H1 (cell line): ENCODE results near the gene TPH2. TPM values are rescaled to one million over a fixed set of nuclear protein-coding genes. Genes with fewer than 3 reads are reported as not detected.

Source experiments
- CTCF ChIA-PET: fragments of 300-600 bp; sonication (Branson Sonifier 250); formaldehyde crosslinking; loops from one replicate; lab custom pipeline; 2021; ENCODE audit not compliant: partially characterized antibody; lab: Charles Lee
- POLR2A ChIA-PET: fragments of 300-600 bp; sonication (Branson Sonifier 250); formaldehyde crosslinking; loops from one replicate; lab custom pipeline; 2021; ENCODE audit warnings: inconsistent platforms; ENCODE audit not compliant: partially characterized antibody; lab: Charles Lee
- DNase-seq, 2 experiments: peaks; one replicate each; pipeline versions ENCODE4 v3.0.0 to v3.0.0-alpha.2; 2010 to 2022; ENCODE audit warnings: low spot score in 2 of 2, low read depth in 1 of 2, mixed read lengths in 1 of 2
- FAIRE-seq: peaks from 2 replicates; lab custom pipeline; 2011; peaks lifted over from hg19 to GRCh38; lab: Jason Lieb, UNC
- H2AFZ ChIP-seq: 2 replicates; pipeline ENCODE4 v1.8.1; 2012; ENCODE audit warnings: low read length, inconsistent platforms
- H2AK5ac ChIP-seq: 2 replicates; pipeline ENCODE4 v1.6.1; 2013; ENCODE audit warnings: low read depth, low read length
- H2BK120ac ChIP-seq: replicated peaks from 2 replicates; pipeline ENCODE3; 2013; ENCODE audit warnings: low read depth, low read length, inconsistent platforms
- H2BK12ac ChIP-seq: 2 replicates; pipeline ENCODE4 v1.6.1; 2013; ENCODE audit warnings: low read depth, low read length
- H2BK15ac ChIP-seq: 2 replicates; pipeline ENCODE4 v1.6.1; 2013; ENCODE audit warnings: low read length
- H2BK20ac ChIP-seq: 2 replicates; pipeline ENCODE4 v1.6.1; 2013; ENCODE audit warnings: low read length
- H2BK5ac ChIP-seq: 2 replicates; pipeline ENCODE4 v1.6.1; 2013; ENCODE audit warnings: low read depth, low read length
- H3K14ac ChIP-seq: 2 replicates; pipeline ENCODE4 v1.6.1; 2013; ENCODE audit warnings: inconsistent platforms; ENCODE audit not compliant: insufficient read length
- H3K18ac ChIP-seq: 2 replicates; pipeline ENCODE4 v1.6.1; 2013; ENCODE audit warnings: low read length; ENCODE audit errors: extremely low read depth
- H3K23ac ChIP-seq: 2 replicates; pipeline ENCODE4 v1.6.1; 2013; ENCODE audit warnings: inconsistent platforms; ENCODE audit not compliant: insufficient read length
- H3K23me2 ChIP-seq: 2 replicates; pipeline ENCODE4 v1.6.1; 2013; ENCODE audit warnings: low read depth, low read length
- H3K27ac ChIP-seq: 2 replicates; pipeline ENCODE4 v1.6.1; 2011; ENCODE audit warnings: low read depth, low read length, inconsistent platforms
- H3K27me3 ChIP-seq, 4 experiments: replicated peaks in 1 of 4; 1 replicate in 1 of 4; 2 replicates in 3 of 4; pipeline versions ENCODE4 v1.6.1 to v1.8.1; 2011 to 2013; ENCODE audit warnings: low read length in 3 of 4, mild to moderate bottlenecking in 3 of 4, inconsistent platforms in 2 of 4, mixed read lengths in 2 of 4, moderate library complexity in 1 of 4; ENCODE audit not compliant: control insufficient read depth in 3 of 4, insufficient read depth in 3 of 4; ENCODE audit errors: extremely low read depth in 1 of 4
- H3K36me3 ChIP-seq, 4 experiments: 2 replicates each; pipeline versions ENCODE4 v1.6.1 to v1.8.1; 2011 to 2013; ENCODE audit warnings: mild to moderate bottlenecking in 4 of 4, low read length in 3 of 4, moderate library complexity in 2 of 4, control low read depth in 1 of 4, inconsistent platforms in 1 of 4; ENCODE audit not compliant: insufficient read depth in 4 of 4, control insufficient read depth in 2 of 4
- H3K4ac ChIP-seq: replicated peaks from 2 replicates; pipeline ENCODE3; 2013; ENCODE audit warnings: low read length, low read depth, mixed read lengths, inconsistent platforms; ENCODE audit not compliant: insufficient read length
- H3K4me1 ChIP-seq, 4 experiments: replicated peaks in 1 of 4; 1 replicate in 1 of 4; 2 replicates in 3 of 4; pipeline versions ENCODE4 v1.6.1 to v1.8.1; 2011 to 2013; ENCODE audit warnings: low read length in 3 of 4, inconsistent platforms in 2 of 4, mixed read lengths in 1 of 4; ENCODE audit not compliant: insufficient read depth in 4 of 4, control insufficient read depth in 3 of 4
- H3K4me2 ChIP-seq, 2 experiments: 2 replicates each; pipeline versions ENCODE4 v1.6.1 to v1.8.1; 2011 to 2013; ENCODE audit warnings: low read depth in 2 of 2, low read length in 2 of 2, control low read depth in 1 of 2, inconsistent platforms in 1 of 2, mild to moderate bottlenecking in 1 of 2; ENCODE audit not compliant: insufficient read depth in 1 of 2
- H3K4me3 ChIP-seq, 4 experiments: fragments of 200-600, 300-600 bp in 1 of 4; sonication (generic), shearing (Covaris generic), sonication (Bioruptor Twin) in 1 of 4; 2 replicates each; pipeline versions ENCODE4 v1.5.1 to v1.8.1; 2011 to 2016; ENCODE audit warnings: low read length in 4 of 4, low read depth in 3 of 4, control low read depth in 2 of 4, inconsistent platforms in 2 of 4, mild to moderate bottlenecking in 2 of 4, mixed read lengths in 1 of 4, moderate library complexity in 1 of 4; ENCODE audit not compliant: insufficient read depth in 2 of 4; ENCODE audit errors: extremely low read depth in 1 of 4
- H3K56ac ChIP-seq: replicated peaks from 2 replicates; pipeline ENCODE3; 2013; ENCODE audit warnings: low read depth, mild to moderate bottlenecking, mixed read lengths, low read length, inconsistent platforms; ENCODE audit not compliant: insufficient read length
- H3K79me1 ChIP-seq: 2 replicates; pipeline ENCODE4 v1.6.1; 2013; ENCODE audit warnings: low read depth, low read length, control low read depth
- H3K79me2 ChIP-seq, 2 experiments: 2 replicates each; pipeline versions ENCODE4 v1.6.1 to v1.8.1; 2012 to 2013; ENCODE audit warnings: low read length in 2 of 2, mild to moderate bottlenecking in 2 of 2, inconsistent platforms in 1 of 2; ENCODE audit not compliant: insufficient read depth in 2 of 2, control insufficient read depth in 1 of 2
- H3K9ac ChIP-seq, 4 experiments: replicated peaks in 1 of 4; 1 replicate in 1 of 4; 2 replicates in 3 of 4; pipeline versions ENCODE4 v1.6.1 to v1.8.1; 2011 to 2013; ENCODE audit warnings: low read depth in 3 of 4, low read length in 3 of 4, control low read depth in 2 of 4, mild to moderate bottlenecking in 2 of 4, moderate library complexity in 2 of 4, inconsistent platforms in 1 of 4; ENCODE audit errors: extremely low read depth in 1 of 4
- H3K9me3 ChIP-seq, 2 experiments: 2 replicates each; pipeline versions ENCODE4 v1.6.1 to v1.8.1; 2012 to 2013; ENCODE audit warnings: mild to moderate bottlenecking in 2 of 2, moderate library complexity in 2 of 2, control low read depth in 1 of 2, inconsistent platforms in 1 of 2, low read depth in 1 of 2, low read length in 1 of 2, mixed read lengths in 1 of 2; ENCODE audit not compliant: insufficient read depth in 2 of 2
- H4K20me1 ChIP-seq, 2 experiments: replicated peaks in 1 of 2; 2 replicates each; pipeline versions ENCODE3 to v1.8.1; 2011 to 2013; ENCODE audit warnings: inconsistent platforms in 2 of 2, low read length in 2 of 2, mild to moderate bottlenecking in 1 of 2; ENCODE audit not compliant: insufficient read depth in 2 of 2, control insufficient read depth in 1 of 2
- H4K5ac ChIP-seq: 2 replicates; pipeline ENCODE4 v1.6.1; 2013; ENCODE audit warnings: low read length, low read depth, mixed read lengths, inconsistent platforms; ENCODE audit not compliant: insufficient read length
- H4K8ac ChIP-seq: 2 replicates; pipeline ENCODE4 v1.8.0; 2013; ENCODE audit warnings: mild to moderate bottlenecking, moderate library complexity, low read length, inconsistent platforms; ENCODE audit not compliant: insufficient read depth; ENCODE audit errors: extremely low read depth
- H4K91ac ChIP-seq: replicated peaks from 2 replicates; pipeline ENCODE3; 2013; ENCODE audit warnings: low read length, mixed read lengths, inconsistent platforms; ENCODE audit not compliant: insufficient read length
- CHD2 ChIP-seq: IDR thresholded peaks from 2 replicates; pipeline ENCODE4 v1.6.1; 2012; ENCODE audit warnings: low read length, improper control_type of control experiment
- CREB1 ChIP-seq: IDR thresholded peaks from 2 replicates; pipeline ENCODE4 v1.6.1; 2012; ENCODE audit warnings: inconsistent platforms
- KDM5A ChIP-seq: fragments of 200-600 bp; IDR thresholded peaks from 2 replicates; pipeline ENCODE4 v1.7.1; 2012; ENCODE audit warnings: mild to moderate bottlenecking, low read length, inconsistent platforms, mixed read lengths
- PHF8 ChIP-seq: fragments of 200-600 bp; sonication (generic); conservative IDR thresholded peaks from 2 replicates; pipeline ENCODE4 v1.7.1; 2012; ENCODE audit warnings: low read depth, mild to moderate bottlenecking, inconsistent platforms, low read length, moderate library complexity
- POLR2A ChIP-seq, 2 experiments: IDR thresholded peaks; 1 replicate in 1 of 2; 2 replicates in 1 of 2; pipeline ENCODE4 v1.6.1; 2011; ENCODE audit warnings: low read depth in 2 of 2, low read length in 2 of 2, mild to moderate bottlenecking in 2 of 2; ENCODE audit errors: control extremely low read depth in 1 of 2
- RNF2 ChIP-seq: fragments of 200-900, 300-1000 bp; sonication (generic); IDR thresholded peaks from 2 replicates; pipeline ENCODE4 v1.7.1; 2016; ENCODE audit warnings: borderline replicate concordance, low read depth, mild to moderate bottlenecking, antibody characterized with exemption, low read length; ENCODE audit not compliant: poor library complexity, severe bottlenecking; ENCODE audit errors: missing control alignments
- SRF ChIP-seq: IDR thresholded peaks from 2 replicates; pipeline ENCODE4 v1.6.1; 2011; ENCODE audit warnings: mild to moderate bottlenecking, low read depth, low read length, moderate library complexity
- WGBS, 2 experiments: shearing (Covaris generic) in 1 of 2; methylation state at CpG; one replicate each; pipeline versions ENCODE4 v1.1.6 to v1.1.7; 2013 to 2015; ENCODE audit warnings: low lambda C conversion rate in 2 of 2, mixed read lengths in 2 of 2, inconsistent platforms in 1 of 2, low coverage in 1 of 2, missing lambda C conversion rate in 1 of 2; ENCODE audit not compliant: insufficient replicate concordance in 2 of 2, insufficient coverage in 1 of 2, insufficient read length in 1 of 2; ENCODE audit errors: extremely low coverage in 1 of 2, missing lambda C conversion rate in 1 of 2; 5-methylcytosine and 5-hydroxymethylcytosine counted together
- polyA plus RNA-seq, 7 experiments: library from polyadenylated mRNA; depleted of rRNA in 3 of 7; stranded (reverse) in 5 of 7; unstranded in 2 of 7; fragments of >200 nt in 5 of 7; fragments of 200-250 nt in 2 of 7; gene quantifications; 1 replicate in 5 of 7; 2 replicates in 1 of 7; 4 replicates in 1 of 7; pipeline versions ENCODE4 v1.2.1 to v1.2.3, GENCODE V29; 2011 to 2013; ENCODE audit warnings: missing spikeins in 2 of 7, mixed read lengths in 2 of 7
- total RNA-seq: library from RNA; stranded (reverse); fragmentation: NEBNext Ultra II Directional; extraction: Animal tissue kit (Norgen Biotek cat#: 25700); gene quantifications from 2 replicates; pipeline ENCODE4 v1.2.1, GENCODE V29; 2021

The TPH2 gene
- total and polyA plus RNA-seq, 2 of the 8 experiments (the other 6 are each of a cell fraction or from before 2014, with no cell fraction given), result 0.57 to 1.1 TPM

GRCh38 chr12:71941174-71941573 is 2.5 kb downstream of the TPH2 start:
- Histone ChIP-seq H2AK5ac (no peak overlapping the region), H3K27ac (no peak overlapping the region), H3K9me3 (no peaks in the 10 kb centered on the region), H3K23me2 (no peaks in the 10 kb centered on the region), H3K27me3 (no peaks in the 10 kb centered on the region), H3K18ac (no peak overlapping the region), H2BK15ac (no peak overlapping the region), H2BK12ac (no peak overlapping the region), H2BK20ac (no peak overlapping the region), H3K9ac (no peak overlapping the region), H4K20me1 (no peaks in the 10 kb centered on the region), H3K79me1 (no peaks in the 10 kb centered on the region), H2BK120ac (no peak overlapping the region), H4K91ac (no peak overlapping the region), H3K23ac (no peak overlapping the region), H3K14ac (no peak overlapping the region), H3K4me3 (no peak overlapping the region), H3K36me3 (no peaks in the 10 kb centered on the region), H2AFZ (no peak overlapping the region), H3K4me2 (no peak overlapping the region), H4K8ac (no peak overlapping the region), H4K5ac (no peak overlapping the region), H3K56ac (no peak overlapping the region), H3K4ac (no peak overlapping the region), H3K79me2 (no peaks in the 10 kb centered on the region), H2BK5ac (no peak overlapping the region), H3K4me1 (peaks cover 2 to 12% (median 8%) of the 10 kb centered on the region in 4 experiments; a peak in 6 of 7 replicates)
- TF ChIP-seq RNF2, result no peak
- TF ChIP-seq POLR2A (IDR thresholded peaks at IDR 0.05; ENCODE audit: control extremely low read depth in 1 of 2, low read depth in 2 of 2, low read length in 2 of 2), result no peak
- no peak for TF ChIP-seq CREB1
- no peak for TF ChIP-seq PHF8
- no peak for TF ChIP-seq CHD2
- TF ChIP-seq SRF, result no peak
- TF ChIP-seq KDM5A, result no peak
- CTCF ChIA-PET, result interaction anchor here (0.6 to 3.3 kb wide), 7 partner anchors 7 to 161 kb away, joined by 3 to 16 read pairs (median 4); no protein-coding TSS in a partner anchor
- DNase-seq, result no peak
- no peak for FAIRE-seq
- 91% methylated on average over 6 of the region's 6 CpGs; no CpG with 5 or more reads in 1 of the 2 experiments for WGBS, 2 experiments
- POLR2A ChIA-PET, result interaction anchor here (1.2 kb wide), 1 partner anchor 9 kb away, joined by 4 read pairs; no protein-coding TSS in a partner anchor
